HG03558 (cell line): ENCODE results near the gene UBE2Z.
"Not testable (repeated sequence)": the region's sequence is repeated elsewhere in the genome, so short reads cannot be mapped to it uniquely, and the experiment has no call there.

Experiments used
- ATAC-seq: cut with Tn5 transposase; IDR thresholded peaks from one replicate; pipeline ENCODE4 v1.9.1; 2021; ENCODE audit warnings: moderate number of reproducible peaks; ENCODE audit not compliant: unreplicated experiment; ENCODE audit errors: extremely low read depth

Gene UBE2Z

DNA sequence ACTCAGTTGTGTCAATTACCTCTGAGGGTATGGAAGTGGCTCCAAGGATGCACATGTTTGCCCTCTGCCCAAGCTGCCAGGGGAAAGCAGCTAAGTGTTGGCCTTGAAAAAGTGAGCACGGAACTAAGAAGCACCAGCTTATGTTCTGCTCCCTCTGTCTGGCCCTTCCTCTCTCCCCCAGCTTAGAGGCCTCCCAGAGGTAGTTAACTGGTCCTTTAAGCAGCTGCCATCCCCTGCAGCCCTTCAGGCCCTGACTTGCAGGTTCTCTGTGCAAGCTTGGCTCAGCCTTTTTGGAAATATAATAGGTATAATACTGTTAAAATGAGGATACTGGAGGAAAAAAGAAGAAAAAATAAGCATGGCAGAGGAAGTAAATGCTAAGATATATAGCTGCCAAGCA, 7.0 kb upstream of the UBE2Z start:
- no peak for ATAC-seq

DNA sequence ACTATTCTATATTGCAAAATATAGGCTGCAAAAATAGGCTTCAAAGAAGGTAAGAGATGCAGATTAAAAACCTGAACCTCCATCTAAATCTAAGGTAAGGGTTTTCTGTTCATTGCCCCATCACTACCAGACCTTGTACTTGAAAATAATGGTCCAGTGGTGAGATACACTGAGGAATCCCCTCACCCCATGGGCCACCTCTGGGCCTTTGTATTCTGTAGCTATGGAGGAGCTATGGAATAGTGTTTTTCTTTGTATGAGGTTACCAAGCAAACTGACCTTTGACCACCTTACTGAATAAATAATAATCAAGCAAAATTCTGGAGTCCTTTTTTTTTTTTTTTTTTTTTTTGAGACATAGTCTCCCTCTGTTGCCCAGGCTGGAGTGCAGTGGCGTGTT, 4.8 kb upstream of the UBE2Z start:
- ATAC-seq, result no peak

DNA sequence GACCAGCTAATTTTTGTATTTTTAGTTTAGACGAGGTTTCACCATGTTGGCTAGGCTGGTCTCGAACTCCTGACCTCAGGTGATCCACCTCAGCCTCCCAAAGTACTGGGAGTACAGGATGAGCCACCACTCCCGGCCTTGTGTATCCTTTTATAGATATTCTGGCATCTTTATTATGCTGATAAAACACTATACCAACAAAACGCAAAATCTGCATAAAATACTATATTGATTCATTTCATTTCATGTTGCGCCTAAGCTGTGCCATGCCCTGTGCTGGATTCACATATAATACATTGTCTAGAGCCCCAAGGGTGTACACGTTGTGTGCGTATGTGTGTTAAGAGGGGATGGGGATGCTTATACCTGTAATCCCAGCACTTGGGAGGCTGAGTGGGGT, 3.8 kb upstream of the UBE2Z start:
- no peak for ATAC-seq

DNA sequence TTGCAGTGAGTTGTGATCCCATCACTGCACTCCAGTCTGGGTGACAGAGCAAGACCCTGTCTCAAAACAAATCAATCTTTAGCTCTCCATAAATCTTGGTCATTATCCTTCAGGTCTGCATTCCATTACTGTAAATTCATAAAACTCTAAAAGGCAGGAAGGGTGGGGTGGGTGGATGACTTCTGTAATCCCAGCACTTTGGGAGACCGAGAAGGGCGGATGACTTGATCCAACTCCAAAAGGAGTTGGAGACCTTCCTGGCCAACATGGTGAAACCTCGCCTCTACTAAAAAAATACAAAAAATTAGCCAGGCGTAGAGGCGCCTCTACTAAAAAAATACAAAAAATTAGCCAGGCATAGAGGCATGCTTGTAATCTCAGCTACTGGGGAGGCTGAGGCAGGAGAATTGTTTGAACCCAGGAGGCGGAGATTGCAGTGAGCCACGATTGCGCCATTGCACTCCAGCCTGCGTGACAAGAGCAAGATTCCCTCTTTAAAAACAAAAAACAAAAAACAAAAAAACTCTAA, 2.2 kb upstream of the UBE2Z start:
- ATAC-seq, result no peak

DNA sequence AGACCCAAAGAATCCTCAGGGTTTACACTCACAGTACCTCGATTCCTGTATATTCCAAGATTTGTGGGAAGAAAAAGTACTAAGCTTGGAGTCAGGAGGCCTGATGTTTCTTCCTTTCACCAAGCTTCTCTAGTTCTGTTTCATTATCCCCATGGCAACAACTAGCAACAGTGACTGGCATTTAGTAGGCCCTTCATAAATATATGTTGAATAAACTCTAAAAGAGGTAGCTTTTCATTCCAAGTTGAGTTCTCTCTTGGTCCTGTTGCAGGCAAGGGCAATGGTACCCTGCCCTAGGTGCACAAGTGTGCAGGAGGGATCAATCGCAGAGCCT, 527 bp upstream of the UBE2Z start:
- ATAC-seq, result no peak

DNA sequence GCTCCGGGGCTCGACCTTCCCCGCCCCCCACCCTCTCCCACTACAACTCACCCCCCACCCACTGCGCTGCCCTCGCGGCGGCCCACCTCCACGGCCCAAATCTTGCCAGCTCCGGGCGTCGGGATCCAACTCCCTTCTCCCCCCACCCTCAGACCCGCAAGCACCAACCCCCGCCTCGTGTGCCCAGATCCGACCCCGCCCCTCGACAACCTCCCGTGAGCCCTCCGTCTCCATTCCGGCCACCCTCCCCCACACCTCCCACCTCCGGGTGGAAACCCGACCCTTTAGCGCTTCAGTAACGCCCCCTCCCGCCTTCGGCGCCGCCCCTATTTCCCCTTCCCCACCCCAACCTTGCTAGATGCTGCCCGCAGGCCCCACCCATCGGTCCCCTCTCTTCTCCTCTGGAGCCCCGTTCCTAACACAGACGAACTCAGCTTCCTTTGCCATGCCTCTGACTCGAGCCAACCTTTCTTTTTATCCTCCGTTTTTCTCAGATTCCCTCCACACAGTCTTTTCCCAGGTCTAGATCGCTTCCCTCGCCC, 717 bp downstream of the UBE2Z start:
- ATAC-seq, result peak; percentile 15

DNA sequence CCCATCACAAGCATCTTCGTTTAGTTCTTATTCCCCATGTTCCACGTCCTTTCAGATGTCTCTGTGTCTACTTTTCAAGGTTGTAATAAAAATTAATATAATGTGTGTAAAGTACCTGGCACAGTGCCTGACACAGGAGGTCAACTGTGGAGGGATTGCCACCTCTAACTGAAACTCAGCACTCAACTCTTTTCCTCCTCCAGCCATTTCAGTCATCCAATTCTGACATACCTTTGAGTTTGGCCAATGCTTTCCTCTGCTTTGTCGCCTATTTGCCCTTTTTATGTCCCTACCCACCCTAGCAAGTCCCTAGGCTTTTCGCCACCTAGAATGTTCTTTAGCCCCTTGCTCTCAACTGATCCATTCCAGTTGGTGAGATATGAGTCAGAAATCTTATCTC, 1.6 kb downstream of the UBE2Z start:
- no peak for ATAC-seq

DNA sequence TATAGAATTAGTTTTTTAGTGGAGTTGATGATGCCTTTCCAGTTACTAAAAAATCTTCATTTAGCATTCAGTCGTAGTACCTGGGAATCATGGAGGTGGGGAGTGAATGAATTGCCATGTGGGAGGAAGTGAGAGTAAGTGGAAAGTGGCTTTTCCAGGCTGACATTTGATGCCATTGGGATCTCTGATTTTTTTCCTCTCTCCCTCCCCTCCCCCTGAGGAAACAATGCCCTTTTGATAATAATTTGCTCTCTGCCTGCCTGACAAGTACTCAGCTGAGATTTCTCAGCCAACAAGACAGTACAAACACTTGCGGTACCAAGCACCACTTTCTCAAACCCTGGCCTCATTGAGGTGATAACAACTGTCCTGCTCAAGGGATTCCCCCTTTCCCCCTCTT, 2.2 kb downstream of the UBE2Z start:
- ATAC-seq, result no peak

DNA sequence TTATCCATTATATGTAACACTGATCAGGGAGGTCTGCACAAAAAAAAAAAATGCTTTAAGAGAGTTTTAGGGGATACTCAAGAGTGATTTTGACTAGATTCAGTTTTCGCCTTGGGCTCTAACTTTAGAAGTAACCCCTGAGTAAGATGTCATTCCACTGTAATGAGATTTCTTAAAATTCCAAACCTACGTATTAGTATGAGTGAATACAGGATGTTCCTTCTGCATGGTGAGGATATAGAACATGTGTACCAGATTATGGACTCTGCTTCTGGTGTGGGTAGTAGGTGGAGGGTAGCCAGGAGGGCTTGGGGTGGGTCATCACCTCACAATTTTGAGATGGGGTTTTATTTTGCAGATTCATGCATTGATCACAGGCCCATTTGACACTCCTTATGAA, 4.3 kb downstream of the UBE2Z start:
- no peak for ATAC-seq

DNA sequence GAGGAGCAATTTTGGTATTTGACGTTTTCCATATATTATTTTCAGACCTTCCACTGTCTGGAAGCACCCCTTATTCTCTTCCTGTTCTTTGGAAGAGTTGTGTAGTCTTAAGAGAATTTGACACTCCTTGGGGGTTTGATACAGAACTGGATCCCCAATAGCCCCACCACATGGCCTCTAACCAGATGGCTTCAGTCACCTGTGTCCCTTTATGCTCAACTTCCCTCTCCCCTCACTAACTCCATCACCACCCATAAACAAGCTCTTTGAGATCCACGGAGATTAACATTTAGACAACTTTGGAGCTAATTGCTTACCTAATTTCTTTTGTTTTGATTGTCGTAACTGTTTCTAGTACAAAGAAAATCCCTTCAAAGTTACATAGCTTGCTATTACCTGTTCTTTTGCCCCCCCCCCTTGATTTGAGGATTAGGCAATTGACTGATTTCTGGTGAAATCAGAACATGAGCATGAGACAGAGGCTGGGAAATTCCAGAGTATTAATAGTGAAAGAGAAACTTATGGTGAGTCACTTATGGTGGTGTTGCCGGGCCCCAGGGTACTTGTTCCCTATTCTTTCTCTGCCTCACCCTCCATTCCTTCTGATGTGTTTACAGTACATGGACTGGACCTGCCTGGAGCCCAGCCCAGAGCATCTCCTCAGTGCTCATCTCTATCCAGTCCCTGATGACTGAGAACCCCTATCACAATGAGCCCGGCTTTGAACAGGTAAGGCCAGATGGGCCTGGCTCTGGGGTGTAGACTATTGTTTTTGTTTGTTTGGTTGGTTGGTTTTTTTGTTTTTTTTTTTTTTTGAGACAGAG, 7.5 kb downstream of the UBE2Z start:
- ATAC-seq, result no peak

DNA sequence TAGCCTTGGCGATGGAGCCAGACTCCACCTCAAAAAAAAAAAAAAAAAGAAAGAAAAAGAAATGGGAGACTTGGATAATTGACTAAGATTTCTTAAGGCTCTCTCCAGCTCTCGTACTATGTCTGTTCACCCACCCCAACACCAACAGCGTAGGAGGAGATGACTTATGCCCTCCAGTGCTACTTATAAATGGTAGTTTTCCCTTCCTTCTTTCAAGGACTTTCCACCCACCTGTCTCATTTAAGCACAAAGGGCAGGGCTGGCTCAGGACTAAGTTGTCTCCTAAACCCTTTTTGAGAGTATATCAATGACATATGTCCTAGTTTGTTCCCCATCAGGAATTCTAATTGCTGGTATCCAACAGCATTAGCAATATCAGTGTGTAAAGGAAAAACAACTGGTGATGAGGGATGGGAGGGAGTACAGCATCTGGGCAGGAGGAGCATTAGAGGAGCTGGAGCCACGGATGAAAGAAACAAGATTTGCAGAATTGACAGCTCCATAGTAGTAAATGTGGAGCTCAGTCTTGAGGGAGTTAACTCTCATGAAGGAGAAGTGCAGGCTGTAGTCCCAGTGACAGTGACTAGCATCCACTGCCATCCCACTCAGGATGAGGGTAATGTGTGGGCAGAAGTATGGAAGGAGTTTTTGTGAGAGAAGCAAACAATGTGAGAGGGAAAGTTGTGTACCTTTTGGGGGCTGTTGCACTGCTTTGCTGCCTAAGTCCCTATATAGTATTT, 17.2 kb downstream of the UBE2Z start:
- no peak for ATAC-seq

DNA sequence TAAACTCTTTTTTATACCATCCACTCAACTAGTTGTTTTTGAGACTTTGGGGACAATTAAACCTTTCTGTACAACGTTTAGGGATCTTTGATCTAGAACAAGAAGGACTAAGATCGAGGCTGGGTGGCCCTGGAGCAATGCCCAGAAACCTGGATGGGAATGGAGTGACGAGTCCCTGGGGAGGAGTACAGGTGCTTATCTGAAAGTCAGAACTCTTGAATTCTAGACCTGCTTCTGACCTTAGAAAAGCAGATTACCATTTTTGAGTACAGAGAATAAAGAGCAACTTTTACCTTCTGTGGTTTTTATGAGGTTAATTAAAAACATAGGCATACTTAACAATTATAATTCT, 17.8 kb downstream of the UBE2Z start:
- no peak for ATAC-seq

DNA sequence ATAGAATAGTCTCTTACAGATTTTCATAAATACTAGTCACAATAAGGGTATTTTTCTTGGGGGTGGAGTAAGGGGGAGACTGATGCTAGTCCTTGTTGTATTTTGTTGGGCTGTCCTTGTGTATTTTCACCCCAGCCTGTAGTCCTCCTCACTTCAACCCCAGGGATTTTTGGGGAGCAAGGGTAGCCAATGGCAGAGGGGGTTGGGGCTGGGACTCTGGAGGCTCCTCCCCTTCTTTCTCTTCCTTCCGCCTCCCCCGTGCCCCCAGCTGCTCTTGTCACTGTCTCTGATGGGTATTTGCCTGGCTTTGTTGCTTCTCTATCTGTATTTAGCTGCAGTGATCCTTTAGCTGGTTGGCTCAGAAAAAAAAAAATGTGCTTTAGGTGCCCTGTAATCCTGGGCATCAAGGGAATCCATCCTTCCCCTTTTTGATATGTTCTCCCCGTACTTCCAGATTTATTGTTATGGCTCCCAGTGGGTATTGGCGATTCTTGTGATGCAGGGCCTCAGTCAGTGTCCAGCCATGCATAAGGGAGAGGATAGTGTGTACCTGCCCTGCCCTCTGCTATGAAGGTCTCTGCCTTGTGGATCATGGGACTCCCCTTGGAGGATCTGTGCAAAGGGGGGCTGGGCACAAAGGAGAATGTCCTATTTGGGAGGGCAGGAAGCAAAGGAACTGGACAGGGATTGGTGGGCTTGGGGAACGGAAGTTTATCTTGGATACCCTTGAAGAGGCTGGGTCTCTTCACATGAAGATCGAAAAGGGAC, 20.0 kb downstream of the UBE2Z start:
- ATAC-seq, result no peak

DNA sequence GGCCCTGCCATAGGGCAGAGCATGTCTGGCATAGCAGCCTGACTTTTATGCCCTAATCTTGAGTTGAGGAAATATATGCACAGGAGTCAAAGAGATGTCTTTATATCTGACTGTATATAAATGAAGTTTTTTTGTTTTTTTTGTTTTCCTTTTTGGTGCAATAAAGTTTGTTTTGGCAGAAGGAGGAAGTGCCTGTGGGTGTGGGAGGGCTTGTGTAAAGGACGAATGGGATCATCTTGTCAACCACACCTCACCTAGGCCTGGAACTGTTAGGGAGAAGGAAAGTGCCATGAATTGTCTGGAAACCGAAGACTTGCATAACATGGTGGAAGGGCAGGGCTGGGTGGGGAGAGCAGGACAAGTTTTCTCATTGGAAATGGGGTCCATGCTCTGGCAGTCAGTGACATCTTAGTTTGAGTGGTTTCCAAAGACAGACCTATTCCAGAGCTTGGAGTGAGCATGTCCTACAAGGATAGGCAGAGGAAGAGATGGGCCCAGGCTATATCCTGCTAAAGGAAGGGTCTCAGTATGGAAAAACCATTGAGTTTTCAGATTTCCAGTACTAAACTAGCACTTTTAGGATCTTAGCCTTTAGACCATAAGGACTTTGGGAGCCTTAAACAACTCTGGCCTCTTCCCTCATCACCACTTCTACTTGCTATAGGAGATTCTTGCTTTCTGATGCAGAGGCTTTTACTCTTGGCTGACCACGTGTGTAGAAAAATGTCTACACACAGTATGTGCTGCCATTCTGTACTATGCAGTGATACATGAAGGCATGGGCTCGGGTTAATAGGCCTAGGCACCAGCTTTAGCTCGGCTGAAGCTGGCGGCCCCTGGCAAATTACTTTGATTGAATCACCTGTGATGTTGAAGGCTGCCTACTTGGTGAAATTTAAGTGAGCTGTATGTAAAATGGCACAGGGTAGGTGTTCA, 20.9 kb downstream of the UBE2Z start:
- no peak for ATAC-seq

DNA sequence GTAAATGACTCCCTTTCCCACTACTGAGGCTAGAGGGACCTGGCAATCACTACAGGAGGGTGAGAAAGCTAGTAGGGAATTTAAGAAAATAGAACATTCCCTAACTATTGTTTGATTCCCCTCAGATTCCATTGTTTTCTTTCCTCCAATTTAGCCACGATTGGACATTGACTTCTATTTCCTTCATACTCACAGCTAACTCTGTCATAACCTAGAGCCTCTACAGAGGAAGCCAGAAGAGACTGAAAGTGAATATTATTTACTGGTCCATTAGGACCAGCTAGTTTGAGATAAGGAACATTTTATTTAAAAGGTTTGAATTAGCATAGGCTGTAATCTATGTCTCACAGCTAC, 21.6 kb downstream of the UBE2Z start:
- ATAC-seq, result no peak

DNA sequence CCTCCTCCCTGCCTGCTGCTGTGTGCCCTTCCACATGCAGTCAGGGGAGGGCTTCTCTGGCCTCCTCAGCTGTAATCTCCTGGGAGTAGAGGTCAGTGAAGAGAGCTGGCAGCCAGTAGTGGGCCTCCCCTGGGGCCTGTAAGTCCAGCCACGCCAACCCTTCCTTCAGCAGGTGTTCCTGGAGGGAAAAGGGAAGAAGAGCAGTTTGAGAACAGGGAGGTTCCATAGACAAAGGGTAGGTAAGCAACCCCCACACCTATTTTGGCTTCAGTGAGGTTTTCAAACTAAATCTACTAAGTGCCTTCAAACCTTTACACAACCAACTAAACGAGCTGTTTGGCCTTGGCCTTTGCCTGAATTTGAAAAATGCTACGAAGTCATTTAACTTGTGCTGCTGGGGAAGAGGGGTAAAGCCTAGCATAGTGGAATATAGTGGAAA, 22.2 kb downstream of the UBE2Z start:
- no peak for ATAC-seq

DNA sequence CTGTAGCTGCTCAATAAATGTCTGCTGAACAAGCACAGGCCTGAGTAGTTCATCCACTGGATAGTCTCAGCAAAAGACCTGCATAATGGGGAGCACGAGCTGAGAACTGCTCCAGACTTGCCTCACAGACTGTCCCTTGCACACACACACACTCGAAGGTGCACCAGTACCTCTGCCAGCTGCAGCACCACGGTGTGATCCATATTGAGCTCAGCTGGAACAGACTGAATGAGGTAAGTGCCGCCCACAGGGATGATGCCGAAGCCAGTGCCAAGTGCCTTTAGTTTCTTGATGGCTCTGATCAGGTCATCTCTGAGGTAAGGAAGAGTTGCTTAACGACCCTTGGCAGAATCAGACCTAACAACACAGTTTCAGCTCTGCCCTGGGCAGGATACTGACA, 24.8 kb downstream of the UBE2Z start:
- no peak for ATAC-seq

DNA sequence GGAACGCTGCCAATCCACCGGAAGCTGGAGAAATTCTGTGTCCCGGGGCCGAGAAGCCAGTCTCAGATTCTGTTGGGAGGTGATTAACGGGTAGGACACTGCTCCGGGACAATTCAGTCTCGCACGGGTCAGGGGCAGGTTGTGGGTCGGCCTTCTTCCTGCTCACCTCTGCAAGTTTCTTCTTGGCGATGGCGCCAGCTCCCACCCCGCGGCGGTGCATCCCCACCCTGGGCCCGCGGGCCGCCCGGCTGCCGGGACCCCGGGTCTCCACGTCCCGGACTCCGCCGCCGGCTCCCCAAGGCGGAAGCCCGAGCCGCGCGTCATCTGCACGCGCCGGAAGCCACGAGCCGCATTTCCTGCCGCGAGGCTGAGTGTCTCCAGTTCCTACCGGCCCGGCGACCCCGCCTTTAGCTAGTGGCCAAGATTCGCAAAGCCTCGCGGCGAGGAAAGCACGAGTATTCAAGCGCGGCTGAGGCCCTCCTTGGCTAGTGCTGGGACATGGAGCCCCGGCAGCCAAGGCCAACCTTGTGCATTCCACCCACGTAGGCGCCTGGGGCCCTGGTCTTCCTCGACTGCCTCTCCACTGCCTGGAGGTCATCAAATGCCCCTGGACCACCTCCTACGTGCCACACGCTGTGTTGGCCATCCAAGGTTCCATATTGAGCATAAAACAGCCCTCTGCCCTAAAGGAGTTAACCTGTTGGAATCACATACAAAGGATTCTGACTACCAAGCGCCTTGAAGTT, 36.5 kb downstream of the UBE2Z start, which contains the start of gene SNF8:
Gene SNF8, minus strand, starts transcription at position 328 of the 746 bp plus-strand sequence. Its CDS starts 108 bp downstream, at position 220.
- peak; percentile 44 for ATAC-seq

DNA sequence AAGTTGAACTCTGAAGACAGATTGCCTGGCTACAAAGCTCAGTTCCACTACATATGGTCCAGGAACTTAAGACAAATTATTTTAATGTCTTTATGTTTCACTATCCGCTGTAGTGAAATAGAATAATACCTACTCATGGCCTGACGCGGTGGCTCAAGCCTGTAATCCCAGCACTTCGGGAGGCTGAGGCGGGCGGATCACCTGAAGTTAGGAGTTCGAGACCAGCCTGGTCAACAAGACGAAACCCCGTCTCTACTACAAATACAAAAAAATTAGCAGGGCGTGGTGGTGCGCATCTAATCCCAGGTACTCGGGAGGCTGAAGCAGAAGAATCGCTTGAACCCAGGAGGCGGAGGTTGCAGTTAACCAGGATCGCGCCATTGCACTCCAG, 37.0 kb downstream of the UBE2Z start:
- not testable (repeated sequence) for ATAC-seq
